ENCODE results near the gene WFIKKN2. TPM values are rescaled to one million over a fixed set of nuclear protein-coding genes. Genes with fewer than 3 reads are reported as not detected.
A peak's percentile ranks its signal among the peaks of the same experiment; 100 is the strongest.
"Not testable (repeated sequence)": the region's sequence is repeated elsewhere in the genome, so short reads cannot be mapped to it uniquely, and the experiment has no call there.

Gene WFIKKN2
- total RNA-seq, 2 donors from 2014 or later = not detected

DNA sequence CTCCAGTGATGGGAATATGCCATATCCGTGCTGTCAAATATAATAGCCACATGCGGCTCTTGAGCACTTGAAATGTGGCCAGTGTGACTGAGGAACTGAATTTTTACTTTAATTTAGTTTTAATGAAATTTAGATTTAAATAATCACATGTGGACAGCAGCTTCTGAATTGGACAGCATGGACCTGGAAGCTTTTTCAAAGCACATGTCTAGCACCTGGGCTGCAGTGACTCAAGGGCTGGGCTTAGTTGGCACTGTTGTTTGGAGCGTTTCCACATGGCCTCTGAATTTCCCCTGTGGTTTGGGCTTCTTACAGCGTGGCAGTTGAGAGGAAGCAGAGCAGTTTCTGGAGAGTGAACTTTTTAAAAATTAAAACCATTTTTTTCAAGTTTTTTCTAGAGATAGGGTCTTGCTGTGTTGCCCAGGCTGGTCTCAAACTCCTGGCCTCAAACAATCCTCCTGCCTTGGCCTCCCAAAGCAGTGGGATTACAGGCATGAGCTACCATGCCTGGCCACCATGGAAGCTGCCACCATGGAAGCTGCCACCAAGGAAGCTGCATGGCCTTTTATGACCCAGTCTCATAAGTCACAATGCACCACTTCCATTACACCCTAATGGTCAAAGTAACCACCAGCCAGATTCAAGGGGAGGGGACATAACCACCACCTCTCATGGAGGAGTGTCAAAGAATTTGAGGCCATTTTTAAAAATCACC is 37.5 kb downstream of the WFIKKN2 start:
- no peaks in the 10 kb centered on the region for H3K36me3 Mint-ChIP-seq
- ATAC-seq = peak; percentile 76 to 87
- peak overlapping the region in 1 of 2 donors; percentile 81 for H3K27ac Mint-ChIP-seq
- DNase-seq (ENCODE audit: low spot score in 2 of 2) = peak in 1 of 2 donors; percentile 66
- H3K9me3 Mint-ChIP-seq = no peaks in the 10 kb centered on the region

DNA sequence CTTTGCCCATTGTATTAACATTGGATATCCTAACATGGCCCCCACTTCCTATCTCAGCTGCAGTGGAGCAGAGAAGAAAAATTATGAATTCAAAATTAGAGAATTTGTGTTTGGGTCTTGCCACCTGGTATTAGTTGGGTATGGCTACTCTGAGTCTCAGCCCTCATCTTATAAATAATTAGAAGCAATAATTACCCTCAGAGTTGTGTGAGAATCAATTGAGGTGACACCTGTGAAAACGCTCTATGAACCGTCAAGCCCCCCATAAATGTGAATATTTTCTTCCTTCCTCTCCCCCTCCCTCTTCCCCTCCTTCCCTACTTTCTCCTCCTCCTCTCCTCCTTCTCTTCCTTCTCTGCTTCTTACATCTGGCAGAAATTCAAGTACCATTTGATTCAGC is 39.7 kb downstream of the WFIKKN2 start:
- no peaks in the 10 kb centered on the region for H3K36me3 Mint-ChIP-seq
- DNase-seq (ENCODE audit: low spot score in 2 of 2) (no peak), ATAC-seq (no peak)
- H3K27ac Mint-ChIP-seq = no peak overlapping the region
- H3K9me3 Mint-ChIP-seq = no peaks in the 10 kb centered on the region

DNA sequence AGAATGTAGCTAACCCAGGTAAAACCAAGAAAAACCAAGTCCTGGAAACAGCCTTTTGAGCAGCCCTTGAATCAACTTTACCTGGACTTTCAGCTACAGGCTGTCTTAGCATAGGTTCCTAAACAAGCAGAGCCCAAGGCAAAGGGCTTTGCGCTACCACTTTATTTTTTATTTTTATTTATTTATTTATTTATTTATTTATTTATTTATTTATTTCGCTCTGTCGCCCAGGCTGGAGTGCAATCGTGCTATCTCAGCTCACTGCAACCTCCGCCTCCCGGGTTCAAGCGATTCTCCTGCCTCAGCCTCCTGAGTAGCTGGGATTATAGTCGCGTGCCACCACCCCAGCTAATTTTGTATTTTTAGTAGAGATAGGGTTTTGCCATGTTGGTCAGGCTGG is 41.7 kb downstream of the WFIKKN2 start:
- not testable (repeated sequence) for H3K36me3 Mint-ChIP-seq; H3K27ac Mint-ChIP-seq; H3K9me3 Mint-ChIP-seq; ATAC-seq; DNase-seq (ENCODE audit: low spot score in 2 of 2)

DNA sequence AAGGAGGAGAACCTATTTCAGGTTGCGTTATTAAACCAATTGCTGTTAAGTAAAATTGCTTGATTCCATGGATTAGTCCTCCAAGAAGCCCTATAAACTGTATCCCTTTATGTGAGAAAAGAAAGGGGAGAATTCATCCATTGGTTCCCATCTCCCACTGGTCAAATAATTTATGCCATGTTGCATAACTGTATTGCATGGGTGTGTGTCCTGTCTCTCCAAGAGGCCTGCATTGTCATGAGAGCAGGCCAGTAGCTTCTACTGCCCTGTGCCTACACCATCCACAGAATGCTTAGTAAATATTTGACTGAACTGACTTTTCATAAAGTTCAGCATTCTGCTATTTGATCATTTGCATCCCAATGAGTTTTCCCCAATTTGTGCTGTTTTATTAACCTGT is 42.5 kb downstream of the WFIKKN2 start:
- DNase-seq (ENCODE audit: low spot score in 2 of 2) (no peak), ATAC-seq (no peak)
- no peak overlapping the region for H3K27ac Mint-ChIP-seq
- no peaks in the 10 kb centered on the region for H3K36me3 Mint-ChIP-seq
- H3K9me3 Mint-ChIP-seq = no peaks in the 10 kb centered on the region

DNA sequence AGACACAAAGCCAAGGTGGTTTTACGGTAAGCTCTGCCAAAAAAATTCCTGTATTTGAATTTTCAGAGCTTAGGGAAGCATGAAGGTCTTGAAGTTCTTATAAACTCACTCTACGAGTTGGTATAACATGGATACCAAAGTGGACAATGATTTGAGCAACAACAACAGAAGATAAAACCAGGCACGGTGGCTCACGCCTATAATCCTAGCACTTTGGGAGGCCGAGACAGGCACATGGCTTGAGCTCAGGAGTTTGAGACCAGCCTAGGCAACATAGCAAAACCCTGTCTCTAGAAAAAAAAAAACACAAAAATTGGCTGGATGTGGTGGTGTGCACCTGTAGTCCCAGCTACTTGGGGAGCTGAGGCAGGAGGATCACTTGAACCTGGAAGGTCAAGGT is 43.7 kb downstream of the WFIKKN2 start:
- H3K27ac Mint-ChIP-seq = no peak overlapping the region
- H3K36me3 Mint-ChIP-seq = no peaks in the 10 kb centered on the region
- no peak for ATAC-seq
- no peak for DNase-seq (ENCODE audit: low spot score in 2 of 2)
- H3K9me3 Mint-ChIP-seq = no peaks in the 10 kb centered on the region

DNA sequence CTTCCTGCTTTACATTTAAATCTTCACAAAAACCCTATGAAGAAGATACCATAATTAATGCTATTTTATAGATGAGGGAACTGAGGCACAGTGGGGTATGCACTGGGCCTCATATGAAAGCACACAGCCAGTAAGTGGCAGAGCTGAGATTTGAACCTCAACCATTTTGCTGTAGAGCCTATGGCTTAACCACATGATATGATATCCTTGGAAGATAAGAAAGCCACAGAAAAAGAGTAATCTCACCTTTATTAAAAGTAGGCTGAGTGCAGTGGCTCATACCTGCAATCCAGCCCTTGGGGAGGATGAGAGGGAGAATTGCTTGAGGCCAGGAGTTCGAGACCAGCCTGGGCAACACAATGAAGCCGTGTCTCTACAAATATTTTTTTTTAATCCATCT is 45.8 kb downstream of the WFIKKN2 start:
- Mint-ChIP-seq H3K36me3 (no peaks in the 10 kb centered on the region), H3K27ac (no peak overlapping the region), H3K9me3 (no peaks in the 10 kb centered on the region)
- no peak for DNase-seq (ENCODE audit: low spot score in 2 of 2)
- no peak for ATAC-seq

DNA sequence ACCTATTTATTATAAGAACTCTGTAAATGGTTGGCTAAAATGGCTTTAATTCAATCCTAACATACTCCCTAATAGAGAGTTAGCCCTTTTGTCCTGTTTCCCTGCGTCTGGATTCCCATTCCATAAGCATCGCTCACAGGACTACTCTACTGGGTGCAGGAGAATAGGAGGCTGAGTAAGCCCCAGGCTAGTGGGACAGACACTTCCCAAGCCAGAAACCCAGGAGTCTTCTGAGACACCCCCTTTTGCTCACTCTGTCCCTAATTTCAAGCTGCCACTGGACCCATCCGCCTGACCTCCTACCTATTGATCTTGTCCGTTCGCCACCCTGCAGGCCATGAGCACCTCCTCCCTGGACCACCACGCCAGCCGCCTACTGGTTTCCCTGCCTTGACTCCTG is 47.5 kb downstream of the WFIKKN2 start:
- DNase-seq (ENCODE audit: low spot score in 2 of 2) (no peak), ATAC-seq (no peak)
- Mint-ChIP-seq H3K36me3 (no peaks in the 10 kb centered on the region), H3K9me3 (no peaks in the 10 kb centered on the region), H3K27ac (no peak overlapping the region)

DNA sequence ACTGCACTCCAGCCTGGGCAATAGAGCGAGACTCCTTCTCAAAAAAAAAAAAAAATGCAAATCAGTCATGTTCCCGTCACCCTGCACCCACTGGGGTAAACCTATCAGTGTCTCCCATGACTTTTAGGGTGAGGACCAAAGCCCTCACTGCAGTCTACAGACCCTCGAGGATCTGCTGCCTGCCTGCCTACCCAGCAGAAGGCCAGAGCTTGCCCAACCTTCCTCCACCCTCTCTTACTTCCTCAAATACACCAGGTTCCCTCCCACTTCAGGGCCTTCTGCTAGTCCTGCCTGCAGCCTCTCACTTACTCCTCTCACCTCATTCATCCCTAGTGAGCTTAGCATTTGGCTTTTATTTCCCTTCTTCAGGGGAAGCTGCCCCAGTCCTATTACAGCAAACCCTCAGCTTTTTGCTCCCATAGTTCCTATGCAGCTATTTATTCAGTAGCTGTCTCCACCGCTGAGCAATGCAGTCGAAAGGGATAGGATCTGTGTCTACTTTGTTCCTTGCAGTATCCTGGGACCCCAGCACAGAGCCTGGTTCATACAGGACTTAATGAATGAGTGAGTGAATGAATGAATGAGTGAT is 48.6 kb downstream of the WFIKKN2 start:
- H3K27ac Mint-ChIP-seq = peak overlapping the region in 1 of 2 donors; percentile 6
- ATAC-seq = no peak

DNA sequence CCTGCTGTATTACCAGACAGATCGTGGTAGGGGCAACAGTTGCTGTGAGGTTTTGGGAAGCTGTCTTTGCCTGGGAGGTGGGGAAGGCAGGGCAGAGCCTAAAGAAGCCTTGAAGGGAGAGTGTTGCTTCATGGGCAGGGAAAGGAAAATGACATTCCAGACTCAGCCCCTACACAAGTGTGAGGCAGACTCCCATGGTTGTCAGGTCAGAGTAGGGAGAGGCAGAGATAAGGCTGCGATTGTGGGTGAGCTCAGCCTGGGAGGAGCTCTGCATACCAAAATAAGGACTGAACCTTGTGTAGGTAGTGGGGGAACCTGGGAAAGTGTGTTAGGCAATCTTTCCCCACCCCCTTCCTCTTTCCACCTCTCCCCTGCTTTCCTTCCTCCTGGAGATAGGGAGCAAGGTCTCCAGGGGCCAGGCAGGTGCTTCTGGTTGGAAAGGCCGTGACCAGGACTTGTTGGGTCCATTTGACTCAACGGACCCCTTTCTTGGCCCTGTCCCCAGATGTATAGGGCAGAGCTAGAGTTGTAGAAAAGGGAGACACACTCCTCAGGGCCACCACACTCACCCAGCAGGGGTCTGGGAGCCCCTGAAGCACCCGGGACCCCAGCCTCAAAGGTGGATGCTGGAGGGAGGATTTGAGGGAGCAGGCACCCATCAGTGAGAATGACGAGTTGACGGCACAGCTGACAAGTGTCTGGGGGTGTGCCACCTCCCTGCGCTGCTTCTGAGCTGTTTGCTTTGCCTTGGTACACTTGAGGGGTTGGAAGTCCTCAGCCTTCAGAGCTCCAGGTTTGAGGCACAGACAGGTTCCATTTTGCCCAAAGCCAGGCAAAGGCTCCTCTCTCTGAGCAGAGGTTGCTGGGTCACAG is 49.3 kb downstream of the WFIKKN2 start:
- ATAC-seq = no peak
- Mint-ChIP-seq H3K9me3 (no peaks in the 10 kb centered on the region), H3K36me3 (no peaks in the 10 kb centered on the region), H3K27ac (peak overlapping the region in 1 of 2 donors; percentile 6)
- DNase-seq (ENCODE audit: low spot score in 2 of 2) = no peak

More for the DNA sequence above, 48.6 kb downstream of the WFIKKN2 start:
- Mint-ChIP-seq H3K36me3 (no peaks in the 10 kb centered on the region), H3K9me3 (no peaks in the 10 kb centered on the region)
- no peak for DNase-seq (ENCODE audit: low spot score in 2 of 2)

DNA sequence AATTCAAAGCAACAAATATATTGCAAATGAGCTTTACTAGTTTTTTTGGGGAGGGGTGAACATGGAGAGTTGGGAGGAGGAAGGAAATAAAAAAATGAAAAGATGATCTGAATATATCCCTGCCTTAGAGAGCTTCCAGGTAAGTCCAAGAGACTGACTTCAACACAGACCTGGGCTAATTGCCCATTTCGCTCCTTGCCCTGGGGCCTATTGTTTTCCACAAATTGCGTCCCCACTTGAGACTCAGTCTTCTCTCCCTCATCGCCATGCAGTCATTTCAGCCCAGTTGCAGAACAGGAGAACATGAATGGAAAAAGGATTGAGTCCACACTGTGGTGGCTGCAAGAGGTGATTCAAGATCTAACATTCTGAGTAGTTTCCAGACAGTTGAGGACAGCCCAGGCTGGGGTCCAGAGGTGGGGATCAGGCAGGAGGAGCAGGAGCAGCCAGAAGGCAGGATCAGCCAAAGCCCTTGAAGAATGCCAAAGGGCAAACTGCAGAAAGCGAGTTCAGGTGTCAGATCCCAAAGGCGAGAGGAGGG is 52.4 kb downstream of the WFIKKN2 start:
- no peaks in the 10 kb centered on the region for H3K36me3 Mint-ChIP-seq
- peak overlapping the region in 1 of 2 donors; percentile 7 for H3K27ac Mint-ChIP-seq
- ATAC-seq (peak; percentile 40 to 41), DNase-seq (ENCODE audit: low spot score in 2 of 2) (no peak)
- no peaks in the 10 kb centered on the region for H3K9me3 Mint-ChIP-seq

DNA sequence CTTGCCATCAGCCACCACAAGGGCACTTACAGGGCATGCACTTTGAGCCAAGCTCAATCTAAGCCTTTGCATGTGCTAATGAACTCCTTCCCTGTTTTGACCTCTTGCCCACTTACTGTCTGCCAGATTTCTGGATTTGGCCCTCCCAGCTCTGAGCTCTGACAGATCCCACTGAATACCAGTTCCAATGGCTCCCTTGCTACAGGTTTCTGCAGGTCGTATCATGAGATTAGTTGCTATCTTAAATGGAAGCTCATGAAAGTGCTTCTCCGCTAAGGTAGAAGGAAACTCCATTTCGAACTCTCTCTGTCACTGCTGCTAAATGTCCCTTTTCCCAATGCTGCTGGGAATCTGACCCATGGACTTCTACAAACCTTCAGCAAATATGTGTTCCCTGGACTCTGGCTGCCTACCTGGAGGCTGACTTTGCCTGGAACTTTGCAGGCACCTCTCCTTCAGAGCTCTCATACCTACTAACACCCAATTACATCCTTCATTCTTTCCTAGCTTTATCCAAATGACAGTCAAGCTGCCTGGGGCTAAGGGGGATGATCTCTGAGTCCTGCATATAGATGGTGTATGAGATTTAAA is 54.2 kb downstream of the WFIKKN2 start:
- Mint-ChIP-seq H3K36me3 (no peaks in the 10 kb centered on the region), H3K9me3 (no peaks in the 10 kb centered on the region), H3K27ac (peak overlapping the region in 1 of 2 donors; percentile 20)
- ATAC-seq (no peak), DNase-seq (ENCODE audit: low spot score in 2 of 2) (no peak)

DNA sequence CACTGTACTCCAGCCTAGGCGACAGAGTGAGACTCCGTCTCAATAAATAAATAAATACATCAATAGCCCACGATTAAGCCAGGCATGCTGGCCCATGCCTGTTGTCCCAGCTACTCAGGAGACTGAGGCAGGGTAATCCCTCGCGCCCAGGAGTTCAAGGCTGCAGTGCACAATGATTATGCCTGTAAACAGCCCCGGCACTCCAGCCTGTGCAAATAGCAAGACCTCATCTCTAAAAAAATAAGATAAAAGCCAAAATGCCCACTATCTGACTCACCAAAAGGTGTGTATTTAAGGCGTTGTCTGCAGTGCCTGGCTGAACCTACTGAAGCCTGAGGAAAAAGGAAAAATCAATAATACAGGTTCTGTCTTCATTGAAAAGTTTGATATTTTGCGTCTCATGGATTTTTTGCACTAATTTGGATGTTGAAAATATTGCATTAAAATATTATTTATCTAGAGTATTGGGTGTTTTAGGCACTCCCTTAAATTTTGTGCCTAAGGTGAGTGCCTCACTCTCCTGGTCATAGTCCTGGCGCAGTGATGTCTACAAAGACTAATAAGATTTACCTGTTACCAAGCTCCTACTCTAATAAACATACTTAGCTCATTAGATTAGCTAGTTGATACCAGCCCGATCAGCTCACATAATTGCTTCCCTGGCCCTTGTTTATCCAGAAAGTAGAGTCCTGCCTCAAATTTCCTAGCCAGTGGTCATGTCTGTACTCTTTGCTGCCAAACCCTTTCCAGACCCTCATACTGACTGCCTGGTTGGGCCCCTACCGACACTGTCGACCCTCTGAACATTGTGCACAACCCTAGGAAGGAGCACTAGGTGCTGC is 55.5 kb downstream of the WFIKKN2 start:
- no peaks in the 10 kb centered on the region for H3K36me3 Mint-ChIP-seq
- no peaks in the 10 kb centered on the region for H3K9me3 Mint-ChIP-seq
- H3K27ac Mint-ChIP-seq = no peak overlapping the region
- DNase-seq (ENCODE audit: low spot score in 2 of 2) (no peak), ATAC-seq (no peak)

DNA sequence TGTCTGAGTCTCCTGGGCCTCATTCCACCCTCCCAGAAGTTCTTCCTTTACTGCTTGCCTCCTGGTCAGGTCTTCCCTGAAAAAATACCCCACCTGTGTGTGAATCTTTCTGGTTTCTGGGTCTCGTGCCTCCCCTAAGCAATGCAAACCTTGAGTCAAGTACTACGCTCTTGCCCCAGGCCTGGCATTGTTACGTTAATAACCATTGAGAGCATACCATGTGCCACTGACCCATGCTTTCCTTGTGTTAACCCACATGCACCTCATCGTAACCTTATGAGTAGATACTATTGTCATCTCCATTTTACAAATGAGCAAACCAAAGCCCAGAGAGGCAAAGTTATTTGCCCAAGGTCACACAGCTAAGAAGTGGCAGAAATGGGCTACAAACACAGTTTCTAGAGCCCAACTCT is 56.2 kb downstream of the WFIKKN2 start:
- Mint-ChIP-seq H3K36me3 (no peaks in the 10 kb centered on the region), H3K9me3 (no peaks in the 10 kb centered on the region), H3K27ac (no peak overlapping the region)
- no peak for DNase-seq (ENCODE audit: low spot score in 2 of 2)
- ATAC-seq = no peak
